ENCODE results near the gene SCRG1. TPM values are rescaled to one million over a fixed set of nuclear protein-coding genes. Genes with fewer than 3 reads are reported as not detected.
A peak's percentile ranks its signal among the peaks of the same experiment; 100 is the strongest.

SCRG1 gene
- total RNA-seq, 1 donor from 2014 or later = not detected

DNA sequence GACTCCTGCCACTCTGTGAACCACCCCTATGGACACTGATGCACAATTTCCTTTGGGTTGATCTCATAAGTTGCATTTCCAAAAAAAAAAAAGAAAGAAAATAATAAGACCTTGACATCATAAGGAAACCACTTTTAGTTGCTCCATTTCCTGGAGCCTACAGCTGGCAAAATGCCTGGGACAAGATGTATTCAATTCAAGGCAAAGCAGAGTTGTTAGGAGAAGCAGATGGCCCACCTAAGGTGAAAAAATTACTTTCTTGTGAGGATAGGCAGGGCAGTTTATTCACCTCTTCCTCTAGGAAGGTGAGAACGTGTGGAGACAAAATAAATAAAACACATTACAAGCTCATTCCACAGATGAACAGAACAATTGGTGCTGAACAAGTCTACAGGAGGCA, 14.1 kb upstream of the SCRG1 start:
- ATAC-seq (no peak), DNase-seq (ENCODE audit: low spot score) (no peak)

DNA sequence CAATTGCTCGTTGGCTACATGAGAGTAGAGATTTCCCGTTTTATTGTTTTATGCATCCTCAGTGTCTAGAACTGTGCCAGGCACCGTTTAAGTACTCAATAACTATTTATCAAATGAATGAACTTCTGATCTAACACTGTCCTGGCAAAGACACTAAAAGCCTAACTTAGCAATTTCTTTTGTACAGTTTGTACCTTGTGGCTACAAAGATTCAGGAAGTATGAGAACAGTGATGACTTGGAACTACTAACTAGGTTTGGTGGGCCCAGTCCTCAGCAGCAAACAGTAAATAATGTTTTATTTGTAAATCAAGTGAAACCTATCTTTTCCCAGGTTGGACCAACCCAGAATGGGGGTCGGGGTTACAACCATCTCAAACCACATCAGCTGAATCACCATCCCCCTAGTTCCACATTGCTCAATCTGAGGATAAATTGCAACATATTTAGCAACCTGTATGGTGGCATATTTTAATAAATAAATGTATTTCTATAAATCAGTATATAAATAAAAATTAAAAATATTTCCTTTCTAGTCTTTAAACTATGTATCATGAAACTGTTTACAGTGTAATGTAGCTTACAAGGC, 12.3 kb upstream of the SCRG1 start:
- ATAC-seq (peak; percentile 32), DNase-seq (ENCODE audit: low spot score) (no peak)

DNA sequence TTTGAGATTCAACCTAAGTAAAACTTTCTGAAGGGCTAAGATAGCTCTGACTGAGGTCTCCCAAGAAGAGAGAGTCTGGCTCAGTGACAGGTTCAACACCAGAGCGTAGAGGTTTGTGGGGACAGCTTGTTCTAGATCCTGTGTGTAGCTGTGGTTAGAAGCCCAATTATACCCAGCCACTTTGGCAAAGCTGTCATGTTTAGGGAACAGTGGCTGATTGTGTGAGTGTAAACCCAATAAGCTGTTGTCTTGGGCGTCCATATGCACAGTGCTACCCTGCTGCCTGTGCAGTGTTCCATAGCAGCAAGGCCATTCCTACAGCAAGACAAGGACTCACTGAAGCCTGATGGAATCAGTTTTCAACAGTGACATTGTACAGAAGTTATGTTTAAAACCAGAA, 11.2 kb upstream of the SCRG1 start:
- DNase-seq (ENCODE audit: low spot score) (no peak), ATAC-seq (no peak)

DNA sequence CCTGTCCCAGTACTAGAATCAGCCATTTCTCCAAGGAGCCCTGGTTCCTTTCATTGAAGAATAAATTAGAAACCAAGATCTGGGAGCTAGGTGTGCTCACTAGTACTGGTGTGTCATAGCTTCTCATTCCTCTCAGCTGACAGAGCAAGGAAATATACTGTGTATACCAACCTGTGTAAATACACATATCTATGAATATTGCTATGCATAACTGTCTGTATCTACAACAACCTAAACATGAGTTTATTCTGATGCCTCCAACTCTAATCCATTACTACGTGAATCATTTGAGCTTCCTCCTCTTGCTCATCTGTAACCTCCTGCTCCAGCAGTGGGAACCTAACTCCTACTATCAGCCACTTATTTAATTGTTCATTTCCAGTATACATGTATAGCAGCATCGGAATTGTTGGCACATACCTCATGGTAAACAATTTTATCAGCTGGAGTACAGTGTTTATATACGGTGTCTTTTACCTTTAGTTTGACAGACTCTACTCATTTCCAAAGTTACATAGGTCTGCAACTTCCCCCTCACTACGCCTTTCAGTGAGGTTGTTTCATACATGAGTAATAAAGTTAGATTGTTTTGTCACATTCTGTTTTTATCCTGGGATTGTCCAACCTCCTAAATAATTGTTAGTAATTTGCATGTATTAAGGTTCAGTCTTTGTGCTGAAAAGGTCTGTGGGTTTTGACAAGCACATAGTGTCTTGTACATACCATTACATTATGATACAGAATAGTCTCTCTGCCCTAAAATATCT, 7.1 kb upstream of the SCRG1 start:
- ATAC-seq = no peak

DNA sequence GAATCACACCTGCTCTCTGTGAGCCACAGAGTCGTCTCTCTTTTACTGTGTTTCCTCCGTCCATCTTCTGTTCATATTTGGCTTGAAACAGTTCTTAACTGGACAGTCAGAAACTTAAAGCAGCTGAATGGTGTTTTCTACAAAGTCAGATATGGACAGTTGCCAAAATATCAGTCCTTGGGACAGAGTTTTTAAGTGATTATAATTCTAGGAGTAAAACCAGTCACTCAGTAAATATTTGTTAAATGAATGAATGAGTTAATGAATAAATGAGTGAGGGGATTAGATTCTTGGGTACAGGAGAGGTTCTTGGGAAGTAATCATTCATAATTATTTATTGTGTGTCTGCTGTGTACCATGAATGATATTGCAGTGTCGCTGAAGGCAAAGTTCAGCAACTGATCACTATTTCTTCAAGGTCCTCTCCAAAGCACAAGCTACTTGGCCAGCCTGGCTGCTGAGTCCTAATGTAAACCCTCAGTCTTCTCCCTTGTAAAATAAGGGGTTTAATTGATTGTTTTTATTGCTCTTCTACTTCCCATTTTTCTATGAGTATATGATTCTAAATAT, 5.5 kb upstream of the SCRG1 start:
- DNase-seq (ENCODE audit: low spot score) = no peak
- ATAC-seq = no peak

More for the DNA sequence above, 7.1 kb upstream of the SCRG1 start:
- no peak for DNase-seq (ENCODE audit: low spot score)

DNA sequence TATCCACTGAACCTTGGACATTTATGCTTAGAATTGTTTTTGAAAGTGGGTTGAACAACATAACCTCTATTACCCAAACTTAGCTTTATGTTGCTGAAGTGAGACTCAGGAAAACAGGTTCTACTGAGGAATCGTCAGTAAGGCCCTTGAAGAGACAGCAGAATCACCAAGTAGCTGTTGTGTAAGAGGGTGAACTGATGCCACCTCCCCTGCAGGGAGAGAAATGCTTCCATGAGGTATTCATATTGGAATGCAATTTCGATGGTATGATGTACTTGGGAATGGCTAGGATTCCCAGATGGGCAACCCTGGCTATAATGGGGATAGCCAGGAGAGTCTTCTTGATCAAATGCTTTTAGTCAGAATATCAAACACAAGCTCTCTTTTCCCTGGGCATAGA, 4.1 kb upstream of the SCRG1 start:
- DNase-seq (ENCODE audit: low spot score) = no peak
- ATAC-seq = no peak

DNA sequence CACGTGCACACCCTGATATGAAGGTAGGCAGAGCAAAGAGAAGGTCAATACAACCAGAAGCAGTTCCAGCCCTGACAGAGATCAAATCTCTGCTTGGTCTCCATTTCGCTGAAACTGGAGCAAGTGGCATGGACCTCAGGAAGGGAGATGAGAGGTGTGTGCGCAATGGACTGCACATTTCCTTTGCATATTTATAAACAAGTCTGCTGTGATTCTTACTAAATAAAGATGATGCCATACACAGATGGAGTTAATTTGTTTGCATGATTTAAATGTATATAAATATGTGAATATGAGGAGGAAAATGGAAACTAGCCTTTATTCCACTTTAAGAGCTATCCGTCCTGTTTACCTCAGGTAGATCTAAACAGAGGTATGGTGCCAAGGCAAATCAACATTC, 2.1 kb upstream of the SCRG1 start:
- ATAC-seq (no peak), DNase-seq (ENCODE audit: low spot score) (no peak)

DNA sequence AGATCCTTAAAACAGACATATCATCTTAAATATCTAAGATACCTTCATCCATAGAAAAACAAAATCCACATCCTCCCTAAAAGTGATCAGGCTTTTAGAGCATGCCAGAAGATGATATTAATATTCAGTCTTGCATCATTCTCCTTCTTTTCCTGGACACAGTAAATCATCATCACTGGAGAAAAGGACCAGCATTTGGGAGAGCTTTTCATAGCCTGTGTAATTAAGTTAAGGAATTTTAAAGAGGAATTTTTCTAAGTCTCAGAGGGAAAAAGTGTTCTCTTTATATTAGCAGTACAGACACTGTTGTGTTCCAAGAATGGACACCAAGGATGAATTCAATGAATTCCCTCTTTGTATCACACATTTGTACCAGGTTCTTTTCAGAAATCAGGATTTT, 696 bp downstream of the SCRG1 start:
- DNase-seq (ENCODE audit: low spot score) = no peak
- ATAC-seq = no peak

DNA sequence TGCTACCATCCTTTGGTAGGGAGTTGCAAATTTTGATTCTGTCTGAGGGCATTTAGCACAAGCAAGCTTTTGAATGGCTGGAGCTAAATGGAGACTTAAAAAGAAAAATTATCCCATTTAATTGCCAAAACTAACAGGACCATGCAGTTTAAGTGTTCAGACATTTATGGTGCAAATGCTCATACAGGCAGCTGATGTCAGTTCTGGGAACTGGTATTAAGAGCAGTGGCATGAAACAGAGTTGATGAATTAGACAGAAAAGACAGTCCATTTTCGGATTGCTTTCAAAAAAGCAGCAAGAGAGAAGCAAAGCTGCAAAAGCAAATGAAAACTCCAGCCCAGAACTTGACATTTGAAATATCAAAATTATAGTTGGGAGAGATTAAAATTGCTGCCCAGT, 1.3 kb downstream of the SCRG1 start:
- ATAC-seq (no peak), DNase-seq (ENCODE audit: low spot score) (no peak)

DNA sequence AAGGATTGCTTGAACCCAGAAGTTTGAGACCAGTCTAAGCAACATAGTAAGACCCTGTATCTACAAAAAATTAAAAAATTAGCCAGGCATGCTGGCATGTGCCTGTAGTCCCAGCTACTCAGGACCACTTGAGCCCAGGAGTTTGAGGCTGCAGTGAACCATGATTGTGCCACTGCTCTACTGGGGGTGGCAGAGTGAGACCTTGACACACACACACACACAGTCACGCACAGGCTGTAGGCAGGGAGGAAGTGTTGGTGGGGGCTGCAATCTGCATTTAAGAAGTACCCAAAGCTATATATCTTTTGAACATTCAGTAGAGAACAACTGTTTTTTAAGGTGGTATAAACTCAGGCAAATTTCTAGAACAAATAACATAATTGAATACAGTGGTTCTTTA, 7.2 kb downstream of the SCRG1 start:
- DNase-seq (ENCODE audit: low spot score) = no peak
- no peak for ATAC-seq

DNA sequence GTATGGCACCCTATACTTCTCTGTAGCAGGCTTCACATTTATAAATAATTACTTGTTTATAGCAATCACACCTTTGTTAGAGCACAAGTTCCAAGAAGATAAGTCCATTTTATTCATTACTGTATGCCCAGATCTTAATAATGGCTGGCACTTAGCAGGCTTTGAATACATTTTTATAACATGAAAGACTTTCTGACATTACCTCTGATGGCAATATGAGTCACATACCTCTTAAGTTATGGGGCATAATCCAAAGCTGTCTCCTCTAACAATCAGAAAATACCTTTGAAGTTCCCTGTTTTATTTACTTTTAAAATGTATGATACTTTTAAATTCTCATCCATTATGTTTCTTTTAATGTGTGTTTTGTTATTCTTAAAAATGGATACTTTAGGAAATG, 12.2 kb downstream of the SCRG1 start:
- DNase-seq (ENCODE audit: low spot score) = no peak
- no peak for ATAC-seq

DNA sequence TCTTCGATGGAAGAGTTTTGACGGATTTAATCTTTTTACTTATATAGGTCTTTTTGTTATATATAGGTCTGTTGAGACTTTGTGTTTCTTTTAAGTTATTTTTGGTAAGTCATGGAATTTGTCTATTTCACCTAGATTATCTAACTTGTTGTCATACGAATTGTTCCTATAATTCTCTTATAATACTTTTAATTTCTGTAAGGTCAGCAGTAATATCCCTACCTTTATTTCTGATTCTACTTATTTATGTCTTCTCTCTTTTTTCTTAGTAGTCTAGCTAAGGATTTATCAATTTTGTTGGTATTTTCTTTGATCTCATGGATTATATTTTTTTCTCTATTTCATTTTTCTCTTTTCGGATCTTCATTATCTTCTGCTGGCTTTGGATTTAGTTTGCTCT, 16.6 kb downstream of the SCRG1 start:
- DNase-seq (ENCODE audit: low spot score) (no peak), ATAC-seq (no peak)

DNA sequence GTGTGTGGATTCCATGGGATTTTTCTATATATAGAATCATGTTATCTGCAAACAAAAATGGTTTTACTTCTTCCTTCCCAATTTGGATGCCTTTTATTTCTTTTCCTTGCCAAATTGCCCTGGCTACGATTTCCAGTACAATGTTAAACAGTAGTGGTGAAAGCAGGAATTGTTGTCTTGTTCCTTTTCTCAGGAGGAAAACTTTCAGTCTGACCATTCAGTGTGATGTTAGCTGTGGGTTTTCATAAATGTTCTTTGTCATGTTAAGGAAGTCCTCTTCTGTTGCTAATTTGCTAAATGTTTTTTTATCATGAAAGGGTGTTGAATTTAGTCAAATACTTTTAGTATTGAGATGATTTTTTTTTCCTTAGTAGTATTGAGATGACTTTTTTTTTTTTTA, 17.3 kb downstream of the SCRG1 start:
- ATAC-seq = no peak
- DNase-seq (ENCODE audit: low spot score) = no peak

DNA sequence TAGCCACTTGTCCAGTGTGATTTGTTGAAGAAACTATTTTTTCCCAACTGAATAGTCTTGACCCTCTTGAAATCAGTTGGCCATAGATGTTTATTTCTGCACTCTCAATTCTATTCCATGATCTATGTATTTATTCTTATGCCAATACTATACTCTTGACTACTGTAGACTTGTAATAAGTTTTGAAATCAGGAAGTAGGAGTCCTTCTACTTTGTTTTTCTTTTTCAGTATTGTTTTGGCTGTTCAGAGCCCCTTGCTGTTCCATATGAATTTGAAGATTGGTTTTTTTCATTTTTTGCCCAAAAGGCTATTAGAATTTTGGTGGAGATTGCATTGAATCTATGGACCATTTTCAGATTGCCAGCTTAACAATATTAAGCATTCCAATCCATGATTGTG, 17.9 kb downstream of the SCRG1 start:
- DNase-seq (ENCODE audit: low spot score) = no peak
- ATAC-seq = no peak

DNA sequence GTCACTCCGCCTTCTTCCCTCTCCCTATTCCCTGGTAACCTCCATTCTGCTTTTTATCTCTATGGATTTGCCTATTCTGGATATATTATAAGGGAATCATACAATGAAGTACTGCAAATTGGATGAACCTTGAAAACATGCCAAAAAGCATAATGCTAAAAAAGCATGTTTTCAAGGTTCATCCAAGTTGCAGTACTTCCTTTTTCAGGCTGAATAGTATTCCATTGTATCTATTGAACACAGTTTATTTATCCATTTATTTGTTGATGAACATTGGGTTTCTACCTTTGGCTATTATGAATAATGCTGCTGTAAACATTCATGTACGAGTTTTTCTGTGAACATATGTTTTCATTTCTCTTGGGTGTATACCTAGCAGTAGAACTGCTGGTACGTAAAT, 19.0 kb downstream of the SCRG1 start:
- DNase-seq (ENCODE audit: low spot score) (no peak), ATAC-seq (no peak)

DNA sequence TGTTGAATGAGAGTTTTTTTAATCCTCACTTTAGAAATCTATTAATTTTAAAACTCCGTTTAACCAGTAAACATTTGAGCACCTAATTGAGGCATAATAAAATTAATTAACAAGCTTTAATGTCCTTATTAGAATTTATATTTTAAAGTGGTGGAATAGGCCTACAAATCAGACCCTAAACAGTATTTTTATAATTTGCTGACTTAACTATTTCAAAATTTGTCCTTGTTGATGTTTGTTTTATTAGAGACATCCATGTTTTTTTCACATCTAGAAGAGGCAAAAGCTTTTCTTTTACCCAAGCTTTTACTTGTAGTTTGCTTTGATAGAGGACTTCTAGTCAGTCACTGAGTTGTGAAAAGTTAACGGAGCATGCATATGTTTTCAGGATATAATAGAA, 24.3 kb downstream of the SCRG1 start:
- DNase-seq (ENCODE audit: low spot score) (no peak), ATAC-seq (no peak)

DNA sequence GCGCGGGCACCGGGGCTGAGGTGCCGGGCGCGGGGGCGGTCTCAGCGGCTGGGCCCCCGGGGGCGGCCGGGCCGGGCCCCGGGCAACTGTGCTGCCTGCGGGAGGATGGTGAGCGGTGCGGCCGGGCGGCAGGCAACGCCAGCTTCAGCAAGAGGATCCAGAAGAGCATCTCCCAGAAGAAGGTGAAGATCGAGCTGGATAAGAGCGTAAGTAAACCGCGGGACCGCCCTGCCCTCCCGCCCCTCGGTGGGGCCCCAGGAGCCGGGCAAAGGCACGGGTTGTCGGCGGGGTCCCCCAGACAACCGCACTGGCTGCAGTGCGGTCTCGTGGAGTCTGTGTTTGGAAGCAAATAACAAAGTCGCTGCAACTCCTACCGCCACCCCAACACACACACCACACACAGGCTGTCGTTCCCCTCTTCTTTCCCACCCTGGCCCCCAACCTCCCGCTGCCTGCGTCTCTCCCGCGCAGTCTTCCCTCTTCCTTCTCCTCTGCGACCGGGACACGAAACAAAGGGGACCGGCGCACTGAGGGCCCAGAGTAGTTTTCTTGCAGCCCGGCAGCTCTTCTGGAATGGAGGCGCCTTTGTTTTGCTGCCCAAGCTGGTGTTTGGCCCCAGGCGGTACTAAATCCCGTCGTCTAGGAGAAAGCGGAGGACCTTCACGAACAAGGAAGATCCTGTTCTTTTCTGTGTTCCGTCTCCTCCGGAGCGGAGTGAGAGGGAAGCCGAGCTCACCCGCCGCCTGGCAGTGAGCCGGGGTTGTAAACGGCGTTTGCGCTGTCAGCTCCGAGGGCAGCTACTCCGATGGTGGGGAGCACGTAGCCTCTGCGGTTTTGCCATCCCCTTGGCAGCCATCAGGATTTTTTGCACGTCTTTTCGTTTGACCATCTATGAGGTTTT, 27.4 kb downstream of the SCRG1 start:
- peak; percentile 46 for ATAC-seq
- peak; percentile 78 for DNase-seq (ENCODE audit: low spot score)

DNA sequence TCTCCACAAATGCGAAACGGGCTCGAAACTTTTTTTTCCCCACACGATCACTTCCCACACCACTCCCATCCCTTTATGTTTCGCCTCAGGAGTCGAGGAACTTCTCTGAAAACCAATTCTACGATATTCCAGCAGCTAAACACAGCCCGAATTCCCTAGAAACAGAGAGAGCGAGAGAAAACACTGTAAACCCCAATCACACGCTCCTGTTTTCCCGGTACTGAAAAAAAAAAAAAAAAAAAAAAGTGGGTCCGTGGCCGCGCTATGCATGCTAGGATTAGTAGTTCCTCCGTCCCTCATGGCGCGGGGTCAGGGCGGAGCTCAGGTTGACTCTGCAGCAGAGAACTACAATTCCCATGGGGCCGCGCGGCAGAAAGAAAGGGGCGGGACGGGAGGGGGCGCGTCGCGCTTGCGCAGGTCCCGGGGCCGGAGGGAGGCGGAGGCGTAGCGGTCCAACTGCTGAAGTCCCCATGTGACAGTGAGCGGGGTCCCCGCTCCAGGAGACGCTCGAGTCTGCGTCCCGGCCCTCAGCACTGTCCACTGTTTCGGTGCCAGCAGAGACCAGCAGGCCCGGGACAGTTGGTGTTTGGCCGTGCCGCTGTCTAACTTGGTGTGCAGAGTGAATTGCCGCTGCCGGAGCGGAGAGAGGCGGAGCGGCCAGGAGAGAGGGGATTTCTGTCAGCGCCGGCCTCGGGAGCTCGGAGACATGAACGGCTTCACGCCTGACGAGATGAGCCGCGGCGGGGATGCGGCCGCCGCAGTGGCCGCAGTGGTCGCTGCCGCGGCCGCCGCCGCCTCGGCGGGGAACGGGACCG, 28.2 kb downstream of the SCRG1 start, which contains the start of gene SAP30:
SAP30 (plus strand) TSS at position 478 of the 815 bp plus-strand sequence; CDS start at position 707, 229 bp downstream.
- ATAC-seq (peak; percentile 89), DNase-seq (ENCODE audit: low spot score) (peak; percentile 97)

DNA sequence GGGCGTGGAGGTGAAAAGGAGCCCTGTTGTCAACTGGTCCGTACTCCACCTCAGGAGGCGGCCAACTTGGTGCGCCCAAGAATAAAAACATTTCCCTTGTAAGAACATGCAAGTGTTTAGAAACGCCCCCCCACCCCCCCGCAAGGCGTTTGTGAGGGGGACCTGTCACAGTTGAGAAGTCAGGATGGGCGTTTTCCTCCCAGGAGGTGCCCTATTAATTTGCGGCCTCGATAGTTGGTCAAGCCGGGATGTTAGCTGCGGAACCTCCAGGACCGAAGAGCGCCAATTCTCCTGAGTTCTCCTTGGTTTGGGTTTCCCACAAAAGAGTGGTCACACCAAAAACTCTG, 28.8 kb downstream of the SCRG1 start:
- peak; percentile 1 for ATAC-seq
- no peak for DNase-seq (ENCODE audit: low spot score)

DNA sequence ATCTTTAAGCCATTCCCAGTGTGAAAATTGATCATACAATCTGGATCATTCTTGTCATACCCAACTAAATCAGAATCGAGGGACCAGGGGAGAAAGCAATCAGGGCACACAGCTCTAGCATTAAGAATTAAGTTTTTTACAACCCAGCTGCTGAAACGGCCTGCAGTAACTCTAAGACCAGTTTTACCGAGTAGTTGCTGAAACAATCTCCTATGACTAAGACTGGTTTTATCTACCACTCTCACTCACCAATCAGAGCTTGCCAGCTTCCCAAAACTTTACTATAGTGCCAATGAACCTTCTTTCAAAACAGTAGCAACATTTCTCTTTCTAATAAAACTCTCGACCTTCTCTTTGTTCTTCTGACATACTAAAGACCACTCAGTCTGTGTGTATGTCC, 31.0 kb downstream of the SCRG1 start:
- ATAC-seq (no peak), DNase-seq (ENCODE audit: low spot score) (no peak)

DNA sequence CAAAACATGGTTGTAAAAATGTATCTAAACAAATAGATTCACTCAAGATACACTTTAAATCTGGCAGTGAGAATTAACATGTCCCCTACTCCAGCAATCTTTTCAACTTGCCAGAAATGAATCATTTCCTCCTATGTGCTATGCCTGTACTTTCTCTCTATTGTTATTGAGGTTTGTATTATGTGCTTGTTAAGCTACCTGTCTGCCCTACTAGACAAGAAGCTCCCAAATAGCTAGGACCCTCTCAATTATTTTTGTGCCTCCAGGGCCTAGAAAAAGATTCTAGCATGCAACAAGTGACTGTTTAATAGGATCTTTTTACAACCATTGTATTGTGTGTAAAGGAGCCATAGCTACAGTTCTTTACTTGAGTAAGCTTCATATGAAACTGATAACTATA, 31.6 kb downstream of the SCRG1 start:
- no peak for ATAC-seq
- no peak for DNase-seq (ENCODE audit: low spot score)
